ENCODE measurements around the gene SPSB2.
"Not testable (repeated sequence)": the region's sequence is repeated elsewhere in the genome, so short reads cannot be mapped to it uniquely, and the experiment has no call there.

The SPSB2 gene

GRCh38 chr12:6899837-6900519, 26.9 kb upstream of the SPSB2 start:
- no peak for DNase-seq

GRCh38 chr12:6899427-6899826, 26.3 kb upstream of the SPSB2 start:
- no peak for DNase-seq

- peak; percentile 70 to 89 for DNase-seq
Measured at GRCh38 chr12:6896846-6897435, 23.8 kb upstream of the SPSB2 start.

GRCh38 chr12:6894321-6894720, 21.2 kb upstream of the SPSB2 start:
- no peak for DNase-seq

- DNase-seq: not testable (repeated sequence)
Measured at GRCh38 chr12:6892683-6893082, 19.6 kb upstream of the SPSB2 start.

- no peak for DNase-seq
Measured at GRCh38 chr12:6891646-6892001, 18.5 kb upstream of the SPSB2 start.

- DNase-seq: peak; percentile 79 to 81
Measured at GRCh38 chr12:6890789-6891645, 17.9 kb upstream of the SPSB2 start.

GRCh38 chr12:6889775-6890573, 16.9 kb upstream of the SPSB2 start:
- not testable (repeated sequence) for DNase-seq

- DNase-seq: not testable (repeated sequence)
Measured at GRCh38 chr12:6888794-6889193, 15.7 kb upstream of the SPSB2 start.

GRCh38 chr12:6888360-6888759, 15.3 kb upstream of the SPSB2 start:
- DNase-seq: no peak

GRCh38 chr12:6887460-6887859, 14.4 kb upstream of the SPSB2 start:
- DNase-seq: no peak

- DNase-seq: not testable (repeated sequence)
Measured at GRCh38 chr12:6886206-6886999, 13.3 kb upstream of the SPSB2 start.

- DNase-seq: no peak
Measured at GRCh38 chr12:6884539-6884938, 11.4 kb upstream of the SPSB2 start.

- no peak for DNase-seq
Measured at GRCh38 chr12:6883683-6884082, 10.6 kb upstream of the SPSB2 start.

- no peak for DNase-seq
Measured at GRCh38 chr12:6883252-6883651, 10.1 kb upstream of the SPSB2 start.

GRCh38 chr12:6879824-6880223, 6.7 kb upstream of the SPSB2 start:
- not testable (repeated sequence) for DNase-seq

- not testable (repeated sequence) for DNase-seq
Measured at GRCh38 chr12:6874015-6874368, 889 bp upstream of the SPSB2 start.

GRCh38 chr12:6872073-6873048, 742 bp downstream of the SPSB2 start:
- DNase-seq: peak; percentile 8 to 21

GRCh38 chr12:6871052-6871957, 1.8 kb downstream of the SPSB2 start:
- DNase-seq: no peak

GRCh38 chr12:6870304-6870703, 2.8 kb downstream of the SPSB2 start:
- not testable (repeated sequence) for DNase-seq

Measured in cerebellar nuclear complex (tissue), 1 donor.